ENCODE measurements around the gene RNF121.
"Not testable (repeated sequence)": the region's sequence is repeated elsewhere in the genome, so short reads cannot be mapped to it uniquely, and the experiment has no call there.

RNF121 gene

DNA sequence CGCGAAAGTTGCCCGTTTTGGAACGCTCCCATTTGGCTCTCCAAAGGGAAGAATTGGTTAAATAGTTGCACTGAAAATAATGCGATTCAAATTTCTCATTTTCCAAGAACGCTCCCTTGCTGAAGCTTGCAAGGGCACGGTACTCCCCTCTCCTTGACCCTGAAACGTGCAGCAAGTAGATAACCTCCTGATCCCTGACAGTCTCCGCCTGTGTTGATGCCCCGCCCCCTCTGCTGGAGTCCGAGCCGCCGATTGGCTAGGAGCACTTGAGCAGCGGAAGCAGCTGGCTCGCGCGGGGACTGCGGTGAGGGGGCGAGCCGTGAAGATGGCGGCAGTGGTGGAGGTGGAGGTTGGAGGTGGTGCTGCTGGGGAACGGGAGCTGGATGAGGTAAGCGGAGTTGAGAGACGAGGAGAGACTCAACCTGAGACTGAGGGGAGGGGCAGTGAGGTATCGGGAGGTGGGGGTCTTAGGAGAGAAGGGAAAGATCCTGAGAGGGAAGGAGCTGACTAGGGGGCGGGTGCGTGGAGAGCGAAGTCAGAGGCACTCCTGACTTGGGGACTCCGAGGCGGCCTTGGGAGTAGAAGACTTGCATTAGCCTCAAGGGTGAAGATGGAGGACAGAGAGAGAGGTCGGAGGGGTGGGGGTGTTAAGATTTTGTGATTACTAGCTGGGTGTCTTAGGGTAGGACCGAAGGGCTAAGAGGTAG, at the start of gene RNF121:
Gene RNF121 (plus strand): TSS at position 310 of the 707 bp plus-strand sequence. CDS start 16 bp downstream, at position 326.
- Histone ChIP-seq H3K4me3 (peak within 1 kb of the TSS; percentile 61 to 96 (median 93)), H3K27ac (peak within 1 kb of the TSS; percentile 48 to 99 (median 96))

DNA sequence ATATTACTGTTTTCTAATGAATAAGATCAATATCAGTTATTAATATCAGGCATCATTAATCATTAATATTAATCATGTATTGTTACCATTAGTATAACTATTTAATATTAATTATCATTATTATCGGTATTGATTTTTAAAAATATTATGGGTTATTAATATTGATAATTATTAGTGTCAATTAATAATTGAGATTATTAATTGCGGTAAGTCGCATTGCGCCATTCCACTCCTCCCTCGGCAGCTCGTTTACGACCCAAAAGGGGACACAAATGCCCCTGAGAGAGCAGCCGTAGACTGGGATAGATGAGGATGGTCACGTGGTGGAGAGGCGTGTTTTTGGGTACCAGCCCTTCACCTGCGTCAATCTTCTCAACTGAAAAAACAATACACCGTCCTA, 43.0 kb upstream of the RNF121 start:
- not testable (repeated sequence) for H3K4me3 ChIP-seq, H3K27ac ChIP-seq

DNA sequence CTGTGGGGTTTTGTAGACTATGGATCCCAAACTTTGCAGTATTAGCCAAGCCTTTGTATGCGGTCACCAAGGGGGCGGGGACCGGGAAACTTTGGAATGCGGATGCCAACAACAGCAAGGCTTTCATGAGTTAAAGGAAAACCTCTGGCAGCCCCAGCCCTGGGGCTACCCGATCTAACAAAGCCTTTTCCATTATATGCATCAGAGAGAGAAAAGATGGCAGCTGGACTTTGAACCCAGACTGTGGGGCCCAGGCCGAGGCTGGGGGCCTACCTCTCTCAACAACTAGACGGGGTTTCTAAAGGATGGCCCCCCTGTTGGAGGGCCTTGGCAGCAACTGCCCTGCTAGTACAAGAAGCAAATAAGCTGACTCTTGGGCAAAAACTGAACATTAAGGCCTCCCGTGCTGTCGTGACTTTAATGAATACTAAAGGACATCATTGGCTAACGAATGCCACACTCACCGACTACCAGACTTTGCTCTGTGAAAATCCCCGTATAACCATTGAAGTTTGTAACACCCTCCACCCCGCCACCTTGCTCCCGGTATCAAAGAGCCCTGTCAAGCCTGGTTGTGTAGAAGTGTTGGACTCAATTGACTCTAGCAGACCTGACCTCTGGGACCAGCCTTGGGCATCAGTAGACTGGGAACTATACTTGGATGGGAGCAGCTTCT, 40.4 kb upstream of the RNF121 start:
- not testable (repeated sequence) for H3K27ac ChIP-seq, H3K4me3 ChIP-seq

DNA sequence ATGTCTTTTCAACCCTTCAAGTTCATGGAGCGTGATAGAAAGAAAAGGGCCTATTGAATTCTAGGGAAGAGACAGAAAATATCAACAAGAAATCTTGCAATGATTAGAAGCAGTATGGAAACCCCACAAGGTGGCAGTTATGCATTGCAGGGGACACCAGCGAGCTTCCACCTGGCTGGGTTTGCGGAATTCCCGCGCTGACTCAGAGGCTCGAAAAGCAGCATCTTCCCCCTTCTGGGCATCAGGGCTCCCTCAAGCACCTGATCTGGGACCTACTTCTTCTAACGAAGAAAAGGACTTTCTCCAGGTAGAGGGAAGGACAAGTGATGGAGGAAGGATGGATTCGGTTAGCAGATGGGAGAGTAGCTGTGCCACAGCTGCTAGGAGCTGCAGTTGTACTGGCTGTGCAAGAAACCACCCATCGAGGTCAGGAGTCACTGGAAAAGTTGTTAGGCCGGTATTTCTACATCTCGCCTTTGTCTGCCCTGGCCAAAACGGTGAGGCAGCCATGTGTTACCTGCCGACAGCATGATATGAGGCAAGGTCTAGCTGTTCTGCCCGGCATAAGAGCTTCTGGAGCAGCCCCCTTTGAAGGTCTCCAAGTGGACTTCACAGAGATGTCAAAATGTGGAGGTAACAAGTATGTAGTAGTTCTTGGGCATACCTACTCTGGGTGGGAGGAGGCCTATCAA, 39.5 kb upstream of the RNF121 start:
- H3K4me3 ChIP-seq, H3K27ac ChIP-seq: not testable (repeated sequence)

DNA sequence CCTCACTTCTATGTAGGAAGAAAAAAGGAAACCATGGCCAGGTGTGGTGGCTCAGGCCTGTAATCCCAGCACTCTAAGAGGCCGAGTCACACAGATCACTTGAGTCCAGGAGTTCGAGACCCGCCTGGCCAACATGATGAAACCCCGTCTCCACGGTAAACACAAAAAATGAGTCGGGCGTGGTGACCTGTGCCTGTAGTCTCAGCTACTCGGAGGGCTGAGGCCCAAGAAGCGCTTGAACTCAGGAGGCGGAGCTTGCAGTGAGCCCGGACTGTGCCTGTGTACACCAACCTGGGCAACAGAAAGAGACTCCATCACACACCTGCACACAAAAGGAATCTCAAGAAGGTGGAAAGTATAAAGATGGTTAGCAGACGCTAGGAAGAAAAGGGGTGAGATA, 32.9 kb upstream of the RNF121 start:
- Histone ChIP-seq H3K4me3 (no peak overlapping the region), H3K27ac (no peak overlapping the region)

DNA sequence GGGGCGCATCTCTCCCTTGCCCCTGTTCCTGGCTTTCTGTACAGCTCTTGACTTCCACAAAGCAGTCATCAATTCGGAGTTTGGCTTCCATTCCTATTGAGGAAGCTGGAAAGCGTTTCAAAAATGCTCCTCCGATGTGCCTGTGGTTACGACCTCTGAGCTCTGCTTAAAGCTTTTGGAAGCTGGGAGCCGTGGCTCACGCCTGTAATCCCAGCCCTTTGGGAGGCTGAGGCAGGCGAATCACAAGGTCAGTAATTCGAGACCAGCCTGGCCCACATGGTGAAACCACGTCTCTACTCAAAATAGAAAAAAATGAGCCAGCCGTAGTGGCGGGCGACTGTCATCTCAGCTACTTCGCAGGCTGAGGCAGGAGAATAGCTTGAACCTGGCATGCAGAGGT, 27.7 kb upstream of the RNF121 start:
- H3K4me3 ChIP-seq, H3K27ac ChIP-seq: not testable (repeated sequence)

DNA sequence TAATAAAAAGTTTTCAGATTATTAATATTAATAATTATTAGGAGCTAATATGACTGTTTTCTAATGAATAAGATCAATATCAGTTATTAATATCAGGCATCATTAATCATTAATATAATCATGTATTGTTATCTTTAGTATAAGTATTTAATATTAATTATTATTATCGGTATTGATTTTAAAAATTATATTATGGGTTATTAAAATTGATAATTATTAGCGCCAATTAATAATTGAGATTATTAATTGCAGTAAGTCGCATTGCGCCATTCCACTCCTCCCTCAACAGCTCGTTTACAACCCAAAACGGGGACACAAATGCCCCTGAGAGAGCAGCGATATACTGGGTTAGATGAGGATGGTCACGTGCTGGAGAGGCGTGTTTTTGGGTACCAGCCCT, 20.6 kb upstream of the RNF121 start:
- H3K27ac ChIP-seq, result no peak overlapping the region
- no peak overlapping the region for H3K4me3 ChIP-seq

DNA sequence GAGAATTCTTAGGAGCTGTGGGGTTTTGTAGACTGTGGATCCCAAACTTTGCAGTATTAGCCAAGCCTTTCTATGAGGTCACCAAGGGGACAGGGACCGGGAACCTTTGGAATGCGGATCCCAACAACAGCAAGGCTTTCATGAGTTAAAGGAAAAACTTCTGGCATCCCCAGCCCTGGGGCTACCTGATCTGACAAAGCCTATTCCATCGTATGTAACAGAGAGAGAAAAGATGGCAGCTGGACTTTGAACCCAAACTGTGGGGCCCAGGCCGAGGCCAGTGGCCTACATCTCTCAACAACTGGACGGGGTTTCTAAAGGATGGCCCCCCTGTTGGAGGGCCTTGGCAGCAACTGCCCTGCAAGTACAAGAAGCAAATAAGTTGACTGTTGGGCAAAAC, 18.1 kb upstream of the RNF121 start:
- H3K27ac ChIP-seq, H3K4me3 ChIP-seq: not testable (repeated sequence)

DNA sequence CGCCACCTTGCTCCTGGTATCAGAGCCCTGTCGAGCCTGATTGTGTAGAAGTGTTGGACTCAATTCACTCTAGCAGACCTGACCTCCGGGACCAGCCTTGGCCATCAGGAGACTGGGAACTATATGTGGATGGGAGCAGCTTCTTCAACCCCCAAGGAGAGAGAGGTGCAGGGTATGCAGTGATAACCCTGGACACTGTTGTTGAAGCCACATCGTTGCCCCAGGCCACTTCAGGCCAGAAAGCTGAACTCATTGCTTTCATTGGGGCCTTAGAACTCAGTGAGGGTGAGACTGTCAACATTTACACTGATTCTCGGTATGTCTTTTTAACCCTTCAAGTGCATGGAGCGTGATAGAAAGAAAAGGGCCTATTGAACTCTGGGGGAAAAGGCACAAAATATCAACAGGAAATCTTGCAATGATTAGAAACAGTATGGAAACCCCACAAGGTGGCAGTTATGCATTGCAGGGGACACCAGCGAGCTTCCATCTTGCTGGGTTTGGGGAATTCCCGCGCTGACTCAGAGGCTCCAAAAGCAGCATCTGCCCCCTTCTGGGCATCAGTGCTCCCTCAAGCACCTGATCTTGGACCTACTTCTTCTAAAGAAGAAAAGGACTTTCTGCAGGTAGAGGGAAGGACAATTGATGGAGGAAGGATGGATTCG, 17.4 kb upstream of the RNF121 start:
- H3K4me3 ChIP-seq, H3K27ac ChIP-seq: not testable (repeated sequence)

DNA sequence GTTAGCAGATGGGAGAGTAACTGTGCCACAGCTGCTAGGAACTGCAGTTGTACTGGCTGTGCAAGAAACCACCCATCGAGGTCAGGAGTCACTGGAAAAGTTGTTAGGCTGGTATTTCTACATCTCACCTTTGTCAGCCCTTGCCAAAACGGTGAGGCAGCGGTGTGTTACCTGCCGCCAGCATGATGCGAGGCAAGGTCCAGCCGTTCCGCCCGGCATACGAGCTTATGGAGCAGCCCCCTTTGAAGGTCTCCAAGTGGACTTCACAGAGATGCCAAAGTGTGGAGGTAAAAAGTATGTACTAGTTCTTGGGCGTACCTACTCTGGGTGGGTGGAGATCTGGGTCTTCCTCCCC, 16.9 kb upstream of the RNF121 start:
- H3K4me3 ChIP-seq, H3K27ac ChIP-seq: not testable (repeated sequence)

DNA sequence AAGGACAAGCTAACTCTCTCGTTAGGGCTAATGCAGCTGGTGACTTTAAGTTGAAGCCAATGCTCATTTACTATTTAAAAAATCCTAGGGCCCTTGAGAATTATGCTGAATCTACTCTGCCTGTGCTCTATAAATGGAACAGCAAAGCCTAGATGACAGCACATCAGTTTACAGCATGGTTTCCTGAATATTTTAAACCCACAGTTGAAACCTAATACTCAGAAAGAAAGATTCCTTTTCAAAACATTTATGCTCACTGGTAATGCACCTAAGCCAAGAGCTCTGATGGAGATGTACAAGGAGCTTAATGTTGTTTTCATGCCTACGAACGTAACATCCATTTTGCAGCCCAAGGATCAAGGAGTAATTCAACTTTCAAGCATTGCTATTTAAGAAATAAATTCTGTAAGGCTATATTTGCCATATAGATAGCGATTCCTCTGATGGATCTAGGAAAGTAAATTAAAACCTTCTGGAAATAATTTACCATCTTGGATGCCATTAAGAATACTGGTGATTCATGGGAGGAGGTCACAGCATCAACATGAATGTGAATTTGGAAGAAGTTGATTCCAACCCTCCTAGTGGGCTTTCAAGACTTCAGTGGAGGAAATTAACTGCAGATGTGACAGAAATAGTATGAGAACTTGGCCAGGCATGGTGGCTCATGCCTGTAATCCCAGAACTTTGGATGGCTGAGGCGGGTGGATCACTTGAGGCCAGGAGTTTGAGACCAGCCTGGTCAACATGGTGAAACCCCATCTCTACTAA, 14.9 kb upstream of the RNF121 start:
- Histone ChIP-seq H3K27ac (peak overlapping the region in 1 of 21 experiments; percentile 25), H3K4me3 (no peak overlapping the region)

DNA sequence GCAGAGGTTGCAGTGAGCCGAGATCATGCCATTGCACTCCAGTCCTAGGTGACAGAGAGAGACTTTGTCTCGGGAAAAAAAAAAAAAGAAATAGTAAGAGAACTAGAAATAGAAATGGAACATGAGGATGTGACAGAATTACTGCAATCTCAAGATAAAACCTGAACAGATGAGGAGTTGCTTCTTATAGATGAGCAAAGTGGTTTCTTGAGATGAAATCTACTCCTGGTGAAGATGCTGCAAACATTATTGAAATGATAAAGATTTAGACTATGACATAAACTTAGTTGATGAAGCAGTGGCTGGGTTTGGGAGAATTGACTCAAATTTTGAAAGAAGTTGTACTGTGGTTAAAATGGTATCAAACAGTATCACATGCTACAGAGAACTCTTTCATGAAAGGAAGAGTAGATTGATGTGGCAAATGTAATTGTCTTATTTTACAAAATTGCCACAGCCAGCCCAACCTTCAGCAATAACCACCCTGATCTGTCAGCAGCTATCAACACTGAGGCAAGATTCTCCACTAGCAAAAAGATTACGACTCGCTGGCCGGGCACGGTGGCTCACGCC, 14.1 kb upstream of the RNF121 start:
- H3K4me3 ChIP-seq, result no peak overlapping the region

DNA sequence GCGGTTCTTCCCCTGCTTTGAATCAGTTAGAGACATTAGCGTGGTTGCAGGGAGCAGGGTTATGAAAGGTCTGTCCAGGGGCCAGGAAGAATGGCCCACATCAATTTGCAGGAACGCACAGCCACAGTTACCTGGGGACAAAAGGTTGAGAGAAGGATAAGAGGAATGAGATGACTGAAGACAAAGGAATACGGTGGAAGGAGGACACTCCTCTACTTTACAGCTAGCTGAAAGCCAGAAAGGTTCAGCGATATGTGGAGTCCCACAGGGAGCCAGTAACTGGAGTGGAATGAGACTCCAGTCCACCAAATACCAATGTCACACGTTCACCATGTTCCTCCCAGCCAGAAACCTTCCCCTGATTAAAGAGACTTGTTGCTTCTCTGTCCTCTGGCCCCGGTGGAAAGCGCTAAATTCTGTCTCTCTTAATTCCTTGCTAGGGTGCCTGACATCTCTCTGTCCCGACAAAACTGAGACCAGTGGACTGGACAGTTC, 11.2 kb upstream of the RNF121 start:
- H3K27ac ChIP-seq, result no peak overlapping the region
- no peak overlapping the region for H3K4me3 ChIP-seq

More for the DNA sequence above, 14.1 kb upstream of the RNF121 start:
- H3K27ac ChIP-seq, result peak overlapping the region in 1 of 21 experiments; percentile 3

DNA sequence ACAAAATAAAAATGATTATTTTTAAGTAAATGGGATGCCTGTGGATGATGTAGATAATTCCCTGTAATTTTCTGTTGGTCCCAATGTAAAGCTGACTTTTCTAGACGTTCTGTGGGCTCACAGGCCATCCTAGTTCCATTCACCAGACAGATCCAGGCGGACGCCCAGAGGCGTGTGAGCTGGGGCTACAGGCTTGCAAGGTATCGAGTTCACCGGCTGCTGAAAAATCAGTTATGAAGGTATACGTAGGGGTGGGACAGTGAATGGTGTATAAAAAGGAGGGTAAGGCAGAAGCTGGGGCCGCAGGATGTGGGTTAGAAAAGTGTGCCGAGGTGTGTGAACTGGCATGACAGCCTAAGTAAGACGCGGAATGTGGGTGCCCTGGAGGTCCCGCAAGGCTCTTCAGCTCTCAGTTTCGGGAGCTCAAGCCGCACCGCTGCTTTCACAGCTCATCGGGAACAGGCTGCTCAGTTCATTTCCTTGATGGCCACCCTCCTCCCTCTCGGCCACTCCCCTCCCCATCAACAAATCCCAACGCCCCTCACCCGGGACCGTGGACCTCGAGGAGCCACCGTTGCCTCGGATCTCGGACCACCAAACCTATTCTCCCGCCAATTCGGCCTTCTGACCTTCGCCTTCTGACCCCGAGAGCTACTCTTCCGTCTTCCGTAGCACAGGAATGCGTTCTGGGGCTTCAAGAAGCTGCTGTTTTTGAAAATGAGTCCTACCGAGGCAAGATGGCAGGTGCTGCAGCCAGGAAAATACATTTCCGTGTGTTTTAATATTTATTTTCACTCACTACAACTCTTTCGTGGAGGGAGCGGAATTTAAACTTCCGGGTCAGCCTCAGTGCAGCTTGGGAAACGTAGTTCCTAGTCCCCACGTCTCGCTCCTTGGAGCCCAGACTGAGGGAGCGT, 768 bp upstream of the RNF121 start, which contains the start of gene XNDC1N:
Gene XNDC1N (minus strand): TSS at position 775 of the 917 bp plus-strand sequence. CDS start 5,241 bp downstream, outside the sequence.
- Histone ChIP-seq H3K4me3 (peak within 1 kb of the TSS; percentile 61 to 96 (median 93)), H3K27ac (peak within 1 kb of the TSS; percentile 48 to 99 (median 96))

DNA sequence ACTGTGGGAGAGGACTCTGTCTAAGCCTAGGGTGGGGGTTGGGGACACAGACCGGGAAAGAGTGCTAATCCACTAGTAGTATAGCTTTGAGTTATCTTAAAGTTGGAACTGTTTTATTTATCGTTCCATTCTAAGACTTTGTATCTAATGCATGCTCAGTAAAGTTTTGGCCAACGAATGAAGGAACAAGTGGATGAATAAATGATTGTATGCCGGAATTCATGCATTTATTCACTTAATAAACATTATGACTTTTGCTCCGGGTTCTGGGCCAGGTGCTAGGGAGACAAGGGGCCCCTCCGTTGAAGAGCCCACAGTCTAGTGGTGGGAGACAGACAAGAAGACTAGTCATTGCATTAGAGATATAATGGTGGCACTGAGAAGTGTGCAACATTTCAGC, 645 bp downstream of the RNF121 start:
- Histone ChIP-seq H3K4me3 (peak overlapping the region; percentile 61 to 96 (median 93)), H3K27ac (peak overlapping the region in 18 of 21 experiments; percentile 66 to 99 (median 96))

DNA sequence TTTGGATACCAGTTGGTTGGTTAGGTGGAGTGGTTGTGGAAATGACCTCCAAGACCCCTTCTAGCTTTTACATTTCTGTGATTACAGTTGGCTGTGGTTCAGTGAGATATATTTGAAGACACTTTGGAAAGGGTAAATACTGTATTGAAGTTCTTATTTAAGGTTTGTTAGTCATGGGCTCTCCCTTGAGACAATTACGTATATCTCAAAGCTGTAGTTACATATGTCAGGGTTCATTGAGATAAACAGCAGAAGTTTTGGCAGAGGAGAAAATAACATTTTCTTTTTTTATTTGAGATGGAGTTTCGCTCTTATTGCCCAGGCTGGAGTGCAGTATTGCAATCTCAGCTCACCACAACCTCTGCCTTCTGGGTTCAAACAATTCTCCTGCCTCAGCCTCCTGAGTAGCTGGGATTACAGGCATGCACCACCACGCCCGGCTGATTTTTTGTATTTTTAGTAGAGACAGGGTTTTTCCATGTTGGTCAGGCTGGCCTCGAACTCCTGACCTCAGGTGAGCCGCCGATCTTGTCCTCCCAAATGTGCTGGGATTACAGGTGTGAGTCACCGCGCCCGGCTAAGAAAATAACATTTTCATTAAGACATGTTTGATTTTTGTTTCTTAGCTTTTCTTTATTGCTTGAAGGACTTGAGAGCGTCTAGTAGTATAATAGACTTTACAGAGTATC, 1.9 kb downstream of the RNF121 start:
- no peak overlapping the region for H3K4me3 ChIP-seq
- H3K27ac ChIP-seq, result no peak overlapping the region

DNA sequence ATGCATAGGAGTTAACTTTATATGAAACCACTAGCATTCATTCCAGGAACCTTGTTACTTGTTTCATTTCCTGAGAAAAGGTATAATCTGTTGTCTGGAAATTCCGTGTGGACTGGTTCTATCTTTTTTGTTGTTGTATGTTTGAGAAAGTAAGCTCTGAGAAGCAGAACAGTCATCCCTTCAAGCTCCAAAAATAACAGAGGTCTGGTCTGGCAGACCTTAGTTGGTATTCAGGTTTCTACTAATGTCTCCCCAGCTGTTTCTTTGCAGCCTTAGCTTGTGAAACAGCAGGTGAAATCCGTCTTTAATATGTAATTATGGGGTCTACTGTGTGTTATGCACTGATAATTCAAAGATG, 2.4 kb downstream of the RNF121 start:
- no peak overlapping the region for H3K27ac ChIP-seq
- H3K4me3 ChIP-seq, result no peak overlapping the region
